Activated CD4-positive, alpha-beta memory T cell treated with anti-CD3 and anti-CD28 coated beads for 36 hours (primary cell): Measurements from ENCODE around the gene EVI5. TPM values are rescaled to one million over a fixed set of nuclear protein-coding genes. Genes with fewer than 3 reads are reported as not detected.

Source experiments
- CTCF ChIA-PET: fragments of 350-600 bp; sonication (Branson Sonifier 250); formaldehyde crosslinking; loops from one replicate; lab custom pipeline; 2021; ENCODE audit warnings: antibody characterized with exemption, inconsistent platforms; lab: Charles Lee
- POLR2A ChIA-PET: fragments of 350-600 bp; sonication (Branson Sonifier 250); formaldehyde crosslinking; loops from one replicate; lab custom pipeline; 2021; ENCODE audit warnings: antibody characterized with exemption; lab: Charles Lee
- DNase-seq: peaks from one replicate; pipeline ENCODE4 v3.0.0-alpha.2; 2020
- H3K27ac Mint-ChIP-seq: one replicate; pipeline ENCODE4 v1.8.0; 2021; ENCODE audit warnings: mixed read lengths
- H3K27me3 Mint-ChIP-seq: one replicate; pipeline ENCODE4 v1.8.0; 2021; ENCODE audit warnings: mixed read lengths
- H3K36me3 Mint-ChIP-seq: one replicate; pipeline ENCODE4 v1.8.0; 2021; ENCODE audit warnings: mixed read lengths
- H3K4me1 Mint-ChIP-seq: one replicate; pipeline ENCODE4 v1.8.0; 2021; ENCODE audit warnings: low read depth, mixed read lengths
- H3K4me3 Mint-ChIP-seq: one replicate; pipeline ENCODE4 v1.8.0; 2021; ENCODE audit warnings: mild to moderate bottlenecking, mixed read lengths
- H3K9me3 Mint-ChIP-seq: one replicate; pipeline ENCODE4 v1.8.0; 2021; ENCODE audit warnings: mixed read lengths
- intact Hi-C: fragments of 100-400 bp; cut with micrococcal nuclease; formaldehyde crosslinking; loops from one replicate; pipeline ENCODE4 v1.15.1; 2023
- total RNA-seq, 2 experiments: library from RNA; stranded (reverse); gene quantifications; one replicate each; pipeline ENCODE4 v1.2.3, GENCODE V29; 2021

EVI5 gene
- total RNA-seq, 2 experiments from 2014 or later: 36.0 to 37.2 TPM

DNA sequence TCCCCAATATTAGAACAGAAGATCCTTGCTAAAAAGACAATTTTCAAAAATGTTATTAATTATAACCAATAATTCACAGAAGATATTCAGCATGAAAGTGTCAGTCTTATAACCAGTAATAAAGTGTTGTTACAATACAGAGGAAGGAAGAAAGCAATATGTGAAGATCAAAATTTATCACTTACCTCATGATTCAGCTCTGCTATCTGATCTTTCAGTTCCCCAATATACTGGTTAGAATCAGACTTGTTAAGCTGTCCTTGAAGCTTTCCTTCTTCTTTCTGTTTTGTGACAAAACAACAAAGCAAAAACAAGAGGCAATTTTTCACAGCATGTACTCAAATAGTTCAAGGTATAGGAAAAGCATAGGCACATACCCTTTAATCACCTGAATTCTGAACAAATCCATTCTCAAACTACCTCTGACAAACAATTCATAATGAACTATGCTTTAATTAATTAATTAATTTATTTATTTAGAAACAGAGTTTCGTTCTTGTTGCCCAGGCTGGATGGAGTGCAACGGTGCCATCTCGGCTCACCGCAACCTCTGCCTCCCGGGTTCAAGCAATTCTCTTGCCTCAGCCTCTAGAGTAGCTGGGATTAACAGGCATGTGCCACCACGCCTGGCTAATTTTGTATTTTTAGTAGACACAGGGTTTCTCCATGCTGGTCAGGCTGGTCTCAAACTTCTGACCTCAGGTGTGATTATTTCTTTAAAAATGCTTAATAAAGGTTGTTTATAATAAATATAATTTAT is 221.3 kb downstream of the EVI5 start:
- intact Hi-C loops: no loop called here
- Mint-ChIP-seq H3K27ac (no peak overlapping the region), H3K36me3 (peaks cover 54% of the 10 kb centered on the region), H3K9me3 (no peaks in the 10 kb centered on the region), H3K4me1 (peaks cover 32% of the 10 kb centered on the region), H3K27me3 (no peaks in the 10 kb centered on the region), H3K4me3 (no peak overlapping the region)
- ChIA-PET POLR2A (interaction anchor here (0.9 kb wide), 1 partner anchor 9 kb away, joined by 3 read pairs; no protein-coding TSS in a partner anchor), CTCF (interaction anchor here (1.4 kb wide), 1 partner anchor 26 kb away, joined by 4 read pairs; no protein-coding TSS in a partner anchor)
- no peak for DNase-seq

- H3K9me3 Mint-ChIP-seq: no peaks in the 10 kb centered on the region
- POLR2A ChIA-PET: interaction anchor here (0.7 to 1.2 kb wide), 4 partner anchors 18 to 72 kb away, joined by 3 to 7 read pairs (median 6); no protein-coding TSS in a partner anchor
- peaks cover 42% of the 10 kb centered on the region for H3K4me1 Mint-ChIP-seq
- no peaks in the 10 kb centered on the region for H3K27me3 Mint-ChIP-seq
- DNase-seq: no peak
- H3K36me3 Mint-ChIP-seq: peaks cover 66% of the 10 kb centered on the region
- H3K4me3 Mint-ChIP-seq: no peak overlapping the region
- peak overlapping the region; percentile 13 for H3K27ac Mint-ChIP-seq
- intact Hi-C loops: loop anchor here (2.0 kb wide), 1 partner anchor 20 kb away; no protein-coding TSS in a partner anchor
- CTCF ChIA-PET: interaction anchor here (1.2 to 1.5 kb wide), 2 partner anchors 71 to 246 kb away, joined by 3 read pairs; no protein-coding TSS in a partner anchor
Observed at GRCh38 chr1:92556350-92556749, 228.6 kb downstream of the EVI5 start.

DNA sequence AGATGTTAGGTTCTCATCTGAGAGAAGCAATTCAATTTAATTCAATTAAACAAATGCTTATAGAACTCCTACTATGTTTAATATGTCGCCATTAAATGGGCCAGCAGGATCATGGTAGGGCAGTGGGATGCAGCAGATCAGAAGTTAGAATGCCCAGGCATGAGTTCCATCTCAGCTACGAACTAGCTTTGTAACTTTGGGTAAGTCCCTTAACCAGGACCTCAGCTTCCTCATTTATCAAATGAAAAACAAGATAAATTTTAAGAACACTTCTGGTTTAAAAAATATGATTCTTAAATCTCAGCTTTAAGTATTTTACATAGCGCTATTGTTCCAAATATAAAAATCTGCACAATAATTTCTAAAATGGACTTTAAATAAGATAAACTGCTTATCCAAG is 230.7 kb downstream of the EVI5 start:
- no peak overlapping the region for H3K4me3 Mint-ChIP-seq
- H3K9me3 Mint-ChIP-seq: peaks cover 6% of the 10 kb centered on the region
- ChIA-PET POLR2A (interaction anchor here (0.8 to 1.5 kb wide), 4 partner anchors 33 to 80 kb away, joined by 3 read pairs; no protein-coding TSS in a partner anchor), CTCF (interaction anchor here (1.0 kb wide), 2 partner anchors 17 to 264 kb away, joined by 4 to 5 read pairs; no protein-coding TSS in a partner anchor)
- intact Hi-C loops: no loop called here
- peaks cover 62% of the 10 kb centered on the region for H3K36me3 Mint-ChIP-seq
- H3K4me1 Mint-ChIP-seq: peaks cover 43% of the 10 kb centered on the region
- H3K27me3 Mint-ChIP-seq: no peaks in the 10 kb centered on the region
- no peak overlapping the region for H3K27ac Mint-ChIP-seq
- DNase-seq: no peak

- no peak for DNase-seq
- intact Hi-C loops: no loop called here
- peaks cover 63% of the 10 kb centered on the region for H3K36me3 Mint-ChIP-seq
- H3K9me3 Mint-ChIP-seq: peaks cover 8% of the 10 kb centered on the region
- ChIA-PET POLR2A (interaction anchor here (0.6 kb wide), 1 partner anchor 140 kb away, joined by 3 read pairs; no protein-coding TSS in a partner anchor), CTCF (interaction anchor here (0.7 to 1.3 kb wide), 2 partner anchors 11 to 67 kb away, joined by 3 read pairs; no protein-coding TSS in a partner anchor)
- H3K4me1 Mint-ChIP-seq: peaks cover 39% of the 10 kb centered on the region
- peak overlapping the region; percentile 0 for H3K27ac Mint-ChIP-seq
- H3K4me3 Mint-ChIP-seq: no peak overlapping the region
- H3K27me3 Mint-ChIP-seq: no peaks in the 10 kb centered on the region
Observed at GRCh38 chr1:92551916-92552315, 233.0 kb downstream of the EVI5 start.

DNA sequence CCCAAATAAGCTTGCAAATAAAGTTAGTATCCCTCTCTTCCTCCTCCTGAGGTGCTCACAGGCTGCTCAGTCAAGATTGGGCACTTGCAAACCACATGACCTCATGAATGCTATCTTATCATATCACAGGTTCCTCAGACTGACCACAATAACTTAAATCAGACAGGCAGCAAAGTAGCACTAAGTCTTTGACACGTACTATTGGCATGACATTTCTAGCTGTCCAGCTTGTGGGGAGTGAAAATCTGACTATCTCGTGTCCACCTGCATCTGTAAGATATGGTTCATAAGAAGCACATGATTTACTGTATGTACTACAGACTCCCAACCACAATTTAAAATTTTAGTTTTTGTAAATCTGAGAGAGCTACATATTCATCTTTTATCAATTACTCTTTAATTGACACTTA is 240.1 kb downstream of the EVI5 start:
- no peak for DNase-seq
- H3K9me3 Mint-ChIP-seq: peaks cover 4% of the 10 kb centered on the region
- peak overlapping the region; percentile 53 for H3K27ac Mint-ChIP-seq
- H3K36me3 Mint-ChIP-seq: peaks cover 55% of the 10 kb centered on the region
- intact Hi-C loops: no loop called here
- no peak overlapping the region for H3K4me3 Mint-ChIP-seq
- ChIA-PET POLR2A (interaction anchor here (0.6 to 1.0 kb wide), 2 partner anchors 28 to 40 kb away, joined by 3 read pairs; no protein-coding TSS in a partner anchor), CTCF (interaction anchor here (0.6 to 1.0 kb wide), 2 partner anchors 234 to 319 kb away, joined by 3 read pairs; no protein-coding TSS in a partner anchor)
- H3K4me1 Mint-ChIP-seq: peaks cover 61% of the 10 kb centered on the region
- H3K27me3 Mint-ChIP-seq: no peaks in the 10 kb centered on the region

DNA sequence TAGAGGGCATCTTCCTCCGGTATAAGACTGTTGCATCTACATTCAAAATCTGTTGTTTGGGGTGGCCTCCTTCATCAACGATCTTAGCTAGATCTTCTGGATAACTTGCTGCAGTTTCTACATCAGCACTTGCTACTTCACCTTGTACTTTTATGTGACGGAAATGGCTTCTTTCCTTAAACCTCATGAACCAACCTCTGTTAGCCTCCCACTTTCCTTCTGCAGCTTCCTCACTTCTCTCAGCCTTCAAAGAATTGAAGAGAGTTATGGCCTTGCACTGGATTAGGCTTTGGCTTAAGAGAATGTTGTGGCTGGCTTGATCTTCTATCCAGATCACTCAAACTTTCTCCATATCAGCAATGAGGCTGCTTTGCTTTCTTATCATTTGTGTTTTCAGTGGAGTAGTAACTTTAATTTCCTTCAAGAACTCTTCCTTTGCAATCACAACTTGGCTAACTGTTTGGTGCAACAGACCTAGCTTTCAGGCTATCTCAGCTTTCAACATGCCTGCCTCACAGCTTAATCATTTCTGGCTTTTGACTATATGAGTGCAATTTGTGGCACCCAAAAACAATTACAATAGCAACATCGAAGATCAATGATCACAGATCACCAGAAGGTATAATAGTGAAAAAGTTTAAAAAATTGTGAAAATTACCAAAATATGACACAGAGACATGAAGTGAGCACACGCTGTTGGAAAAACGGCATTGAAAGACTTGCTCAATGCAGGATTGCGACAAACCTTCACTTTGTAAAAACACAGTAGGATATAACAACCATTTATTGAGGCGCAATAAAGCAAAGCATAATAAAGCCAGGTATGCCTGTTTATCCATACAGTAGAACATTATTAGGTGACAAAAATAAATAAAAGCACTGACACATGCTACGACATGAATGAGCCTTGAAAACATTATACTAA is 241.5 kb downstream of the EVI5 start:
- intact Hi-C loops: no loop called here
- POLR2A ChIA-PET: interaction anchor here (1.1 kb wide), 1 partner anchor 230 kb away, joined by 4 read pairs; no protein-coding TSS in a partner anchor
- H3K4me3 Mint-ChIP-seq: no peak overlapping the region

GRCh38 chr1:92538413-92539061 is 246.4 kb downstream of the EVI5 start:
- Mint-ChIP-seq H3K4me3 (peak overlapping the region; percentile 62), H3K36me3 (peaks cover 46% of the 10 kb centered on the region), H3K9me3 (peaks cover 7% of the 10 kb centered on the region), H3K27me3 (no peaks in the 10 kb centered on the region), H3K4me1 (peaks cover 84% of the 10 kb centered on the region), H3K27ac (peak overlapping the region; percentile 98)
- POLR2A ChIA-PET: interaction anchor here (0.6 to 4.8 kb wide), 17 partner anchors 18 to 228 kb away, joined by 3 to 154 read pairs (median 7); partner anchors contain the start of gene GFI1
- CTCF ChIA-PET: interaction anchor here (0.6 to 3.1 kb wide), 15 partner anchors 16 to 294 kb away, joined by 3 to 38 read pairs (median 5); partner anchors contain the start of gene GFI1
- peak; percentile 52 for DNase-seq
- intact Hi-C loops: loop anchor here (1.0 to 10.0 kb wide), 8 partner anchors 38 to 984 kb away; no protein-coding TSS in a partner anchor

More for the DNA sequence above, 241.5 kb downstream of the EVI5 start:
- peaks cover 50% of the 10 kb centered on the region for H3K36me3 Mint-ChIP-seq
- H3K27ac Mint-ChIP-seq: peak overlapping the region; percentile 35
- H3K27me3 Mint-ChIP-seq: no peaks in the 10 kb centered on the region
- peaks cover 70% of the 10 kb centered on the region for H3K4me1 Mint-ChIP-seq
- no peaks in the 10 kb centered on the region for H3K9me3 Mint-ChIP-seq
- CTCF ChIA-PET: no interaction called here
- no peak for DNase-seq

DNA sequence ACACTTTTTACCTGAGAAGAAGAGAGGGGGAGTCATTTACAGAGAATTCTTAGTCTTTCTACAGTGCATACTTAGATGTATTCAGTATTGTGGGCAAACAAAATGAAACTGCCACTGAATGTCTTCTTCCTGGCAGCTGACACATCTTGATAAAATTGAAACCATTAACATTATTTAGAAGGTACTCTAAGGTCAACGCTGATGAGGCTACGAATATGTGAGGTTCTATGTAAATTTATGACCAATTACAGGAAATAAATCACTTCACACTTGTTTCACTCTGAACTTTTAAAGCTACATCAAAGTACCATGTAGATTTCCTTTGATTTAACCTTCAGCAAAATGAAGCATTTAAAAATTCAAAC is 246.9 kb downstream of the EVI5 start:
- Mint-ChIP-seq H3K27me3 (no peaks in the 10 kb centered on the region), H3K36me3 (peaks cover 46% of the 10 kb centered on the region), H3K4me1 (peaks cover 84% of the 10 kb centered on the region), H3K27ac (peak overlapping the region; percentile 98), H3K9me3 (peaks cover 7% of the 10 kb centered on the region), H3K4me3 (peak overlapping the region; percentile 62)
- CTCF ChIA-PET: interaction anchor here (1.0 to 3.1 kb wide), 14 partner anchors 16 to 295 kb away, joined by 3 to 38 read pairs (median 6); partner anchors contain the start of gene GFI1
- intact Hi-C loops: loop anchor here (1.0 to 10.0 kb wide), 8 partner anchors 39 to 983 kb away; no protein-coding TSS in a partner anchor
- DNase-seq: no peak
- POLR2A ChIA-PET: interaction anchor here (0.6 to 4.8 kb wide), 20 partner anchors 19 to 443 kb away, joined by 3 to 154 read pairs (median 6); partner anchors contain the start of gene GFI1

DNA sequence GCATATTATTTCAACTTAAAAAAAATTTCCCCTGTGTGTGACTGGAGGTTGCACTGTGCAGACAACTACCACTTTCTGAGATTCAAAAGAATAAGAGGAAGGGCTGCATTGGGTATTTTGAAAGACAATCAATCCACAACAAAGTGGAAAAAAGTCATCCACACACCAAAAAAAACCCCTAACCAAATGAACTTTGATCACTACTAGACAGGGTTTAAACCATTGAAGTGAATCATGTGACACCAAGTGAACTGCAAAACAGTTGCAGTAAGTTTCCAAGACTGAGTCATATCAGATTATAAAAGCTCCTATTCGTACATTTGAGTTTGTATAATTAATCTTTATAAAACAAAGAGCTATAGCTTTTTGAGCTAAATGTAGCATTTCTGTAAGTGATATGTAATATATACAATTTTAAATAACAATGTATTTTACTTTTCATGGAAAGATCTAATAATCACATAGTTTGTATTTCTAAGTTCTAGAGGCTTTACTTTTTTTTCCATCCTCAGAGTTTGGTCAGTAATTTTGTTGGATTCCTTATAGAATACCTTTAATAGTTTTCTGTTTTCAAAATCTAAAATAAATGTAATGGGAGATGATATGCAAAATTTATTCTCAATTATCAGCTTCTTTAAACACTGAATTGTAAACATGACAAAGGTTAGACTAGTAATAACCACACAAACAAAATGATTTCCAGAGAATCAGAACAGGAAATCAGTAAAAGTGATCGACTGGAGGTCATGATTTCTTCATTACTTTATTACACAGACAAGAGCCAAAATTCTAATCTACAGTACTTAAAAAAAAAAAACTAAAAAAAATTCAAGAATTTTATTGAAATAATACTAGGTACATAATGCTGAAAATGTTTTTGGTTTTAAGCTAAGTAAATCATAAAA is 247.7 kb downstream of the EVI5 start:
- peaks cover 47% of the 10 kb centered on the region for H3K36me3 Mint-ChIP-seq
- H3K4me1 Mint-ChIP-seq: peaks cover 86% of the 10 kb centered on the region
- H3K27ac Mint-ChIP-seq: peak overlapping the region; percentile 98
- DNase-seq: no peak
- H3K4me3 Mint-ChIP-seq: peak overlapping the region; percentile 54
- H3K27me3 Mint-ChIP-seq: no peaks in the 10 kb centered on the region
- intact Hi-C loops: loop anchor here (1.0 to 10.0 kb wide), 6 partner anchors 35 to 982 kb away; partner anchors contain the start of genes BTBD8, GFI1 and RPL5
- peaks cover 7% of the 10 kb centered on the region for H3K9me3 Mint-ChIP-seq
- POLR2A ChIA-PET: interaction anchor here (1.0 to 4.8 kb wide), 15 partner anchors 20 to 444 kb away, joined by 3 to 154 read pairs (median 7); partner anchors contain the start of gene GFI1
- CTCF ChIA-PET: interaction anchor here (0.6 to 3.1 kb wide), 17 partner anchors 17 to 295 kb away, joined by 3 to 38 read pairs (median 5); partner anchors contain the start of gene GFI1
